Mammary epithelial cell (primary cell): Measurements from ENCODE around the gene ITIH6.

Experiments used
- CTCF ChIP-seq, 2 donors: IDR thresholded peaks in 1 of 2; conservative IDR thresholded peaks in 1 of 2; 2 replicates each; pipeline ENCODE4 v1.5.1; 2011 to 2012; ENCODE audit warnings: inconsistent platforms in 2 of 2, low read length in 2 of 2, mild to moderate bottlenecking in 2 of 2, control low read depth in 1 of 2, low read depth in 1 of 2; ENCODE audit not compliant: insufficient read depth in 1 of 2; ENCODE audit errors: extremely low read depth in 1 of 2
- EZH2 ChIP-seq: IDR thresholded peaks from 2 replicates; pipeline ENCODE4 v1.6.1; 2012; ENCODE audit warnings: low read length, inconsistent platforms, borderline replicate concordance

GRCh38 chrX:54808109-54808604 lies 10.1 kb upstream of the ITIH6 start:
- TF ChIP-seq CTCF (conservative IDR thresholded peaks at IDR 0.05 in 1 of 2, IDR thresholded peaks at IDR 0.05 in 1 of 2; ENCODE audit: extremely low read depth in 1 of 2, insufficient read depth in 1 of 2, low read depth in 1 of 2, low read length in 2 of 2) = peak in 1 of 2 donors; percentile 1
- no peak for TF ChIP-seq EZH2
